BLaER1 (cell line): Measurements from ENCODE around the gene NOP10.
"Not testable (repeated sequence)": the region's sequence is repeated elsewhere in the genome, so short reads cannot be mapped to it uniquely, and the experiment has no call there.

ENCODE experiments used
- H3K27ac ChIP-seq: shearing (Covaris generic); formaldehyde crosslinking; 2 replicates; pipeline ENCODE4 v1.8.1; 2022
- H3K27me3 ChIP-seq: shearing (Covaris generic); formaldehyde crosslinking; 2 replicates; pipeline ENCODE4 v1.8.1; 2022
- H3K36me3 ChIP-seq: shearing (Covaris generic); formaldehyde crosslinking; 2 replicates; pipeline ENCODE4 v1.8.1; 2022
- H3K4me1 ChIP-seq: shearing (Covaris generic); formaldehyde crosslinking; 2 replicates; pipeline ENCODE4 v1.8.1; 2022
- H3K4me2 ChIP-seq: shearing (Covaris generic); formaldehyde crosslinking; 2 replicates; pipeline ENCODE4 v1.8.1; 2022
- H3K4me3 ChIP-seq: shearing (Covaris generic); formaldehyde crosslinking; 2 replicates; pipeline ENCODE4 v1.8.1; 2022
- H3K9ac ChIP-seq: shearing (Covaris generic); formaldehyde crosslinking; 2 replicates; pipeline ENCODE4 v1.8.1; 2022
- H3K9me3 ChIP-seq: shearing (Covaris generic); formaldehyde crosslinking; 2 replicates; pipeline ENCODE4 v1.8.1; 2022
- H4K20me1 ChIP-seq: shearing (Covaris generic); formaldehyde crosslinking; 2 replicates; pipeline ENCODE4 v1.8.1; 2022
- Cebpa-rat ChIP-seq: shearing (Covaris generic); IDR thresholded peaks from 2 replicates; pipeline ENCODE4 v1.8.1; 2022

Gene NOP10

DNA sequence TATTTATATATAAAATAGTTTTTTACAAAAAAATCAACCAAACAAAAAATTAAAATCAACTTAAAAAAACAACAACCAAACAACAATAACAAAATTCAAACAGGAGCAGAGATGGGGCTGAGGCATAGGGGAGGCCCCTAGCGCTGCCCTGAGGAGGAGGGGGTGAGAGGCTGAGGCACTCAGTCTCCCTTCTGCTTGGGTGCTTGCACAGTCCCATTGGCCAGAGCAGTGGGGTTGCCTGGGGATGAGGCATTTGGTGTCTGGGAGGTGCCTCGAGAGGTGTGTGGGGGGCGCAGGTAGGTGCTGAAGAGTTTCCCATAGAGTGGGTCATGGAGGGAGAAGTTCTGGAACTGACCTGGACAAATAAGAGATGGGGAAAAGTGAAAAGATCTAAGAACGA is 16.0 kb upstream of the NOP10 start:
- no peak for TF ChIP-seq Cebpa-rat
- peaks cover 11% of the 10 kb centered on the region for H3K4me1 ChIP-seq
- no peaks in the 10 kb centered on the region for H3K27me3 ChIP-seq
- no peak overlapping the region for H3K27ac ChIP-seq
- H3K9ac ChIP-seq: no peak overlapping the region
- H3K36me3 ChIP-seq: peaks cover 99% of the 10 kb centered on the region
- H3K4me3 ChIP-seq: no peak overlapping the region
- no peaks in the 10 kb centered on the region for H4K20me1 ChIP-seq
- H3K9me3 ChIP-seq: no peaks in the 10 kb centered on the region
- no peak overlapping the region for H3K4me2 ChIP-seq

DNA sequence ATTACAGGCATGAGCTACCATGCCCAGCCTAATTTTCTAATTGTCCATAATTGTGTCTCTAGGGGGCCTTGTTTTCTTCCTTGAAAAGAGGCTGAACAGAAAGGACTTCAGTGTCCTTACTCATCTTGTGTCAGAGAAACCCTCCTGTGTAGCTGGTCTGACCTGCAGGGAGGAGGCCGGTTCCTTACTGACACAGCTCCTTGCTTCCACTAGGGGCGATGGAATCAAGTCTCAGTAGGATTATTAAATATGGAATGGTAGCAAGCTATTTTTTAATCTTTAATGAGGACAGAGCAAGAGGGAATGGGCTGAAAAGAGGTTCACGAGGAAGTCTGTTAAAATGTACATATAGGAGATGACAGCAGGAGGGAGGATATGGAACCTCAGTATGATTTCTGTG is 15.4 kb upstream of the NOP10 start:
- peaks cover 97% of the 10 kb centered on the region for H3K36me3 ChIP-seq
- no peaks in the 10 kb centered on the region for H3K27me3 ChIP-seq
- TF ChIP-seq Cebpa-rat: no peak
- H3K4me1 ChIP-seq: peaks cover 11% of the 10 kb centered on the region
- no peak overlapping the region for H3K9ac ChIP-seq
- no peaks in the 10 kb centered on the region for H3K9me3 ChIP-seq
- no peak overlapping the region for H3K4me2 ChIP-seq
- no peaks in the 10 kb centered on the region for H4K20me1 ChIP-seq
- no peak overlapping the region for H3K4me3 ChIP-seq
- no peak overlapping the region for H3K27ac ChIP-seq

DNA sequence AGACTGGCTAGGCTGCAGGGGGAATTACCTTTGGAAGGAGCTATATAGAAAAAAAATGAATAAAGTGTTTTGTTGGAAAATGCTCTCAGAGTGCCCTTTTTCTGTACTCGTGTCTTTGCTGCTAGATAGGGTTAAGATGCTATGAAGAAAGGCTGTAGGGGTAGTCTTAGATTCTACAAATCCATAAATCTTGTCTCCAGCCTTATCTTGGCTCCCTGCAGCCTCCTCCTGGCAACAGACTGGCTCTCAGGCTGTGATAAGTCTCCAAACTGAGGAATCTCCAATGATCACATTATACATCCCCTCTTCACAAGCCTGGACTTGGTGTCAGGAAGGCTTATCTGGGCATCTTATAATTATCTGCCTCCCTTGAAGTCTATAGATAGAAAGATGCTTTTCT is 14.7 kb upstream of the NOP10 start:
- Histone ChIP-seq H3K36me3 (peaks cover 93% of the 10 kb centered on the region), H3K4me1 (peaks cover 7% of the 10 kb centered on the region), H3K27me3 (no peaks in the 10 kb centered on the region), H3K4me3 (no peak overlapping the region), H3K27ac (no peak overlapping the region), H3K9ac (no peak overlapping the region), H3K9me3 (no peaks in the 10 kb centered on the region), H3K4me2 (no peak overlapping the region), H4K20me1 (no peaks in the 10 kb centered on the region)
- no peak for TF ChIP-seq Cebpa-rat

DNA sequence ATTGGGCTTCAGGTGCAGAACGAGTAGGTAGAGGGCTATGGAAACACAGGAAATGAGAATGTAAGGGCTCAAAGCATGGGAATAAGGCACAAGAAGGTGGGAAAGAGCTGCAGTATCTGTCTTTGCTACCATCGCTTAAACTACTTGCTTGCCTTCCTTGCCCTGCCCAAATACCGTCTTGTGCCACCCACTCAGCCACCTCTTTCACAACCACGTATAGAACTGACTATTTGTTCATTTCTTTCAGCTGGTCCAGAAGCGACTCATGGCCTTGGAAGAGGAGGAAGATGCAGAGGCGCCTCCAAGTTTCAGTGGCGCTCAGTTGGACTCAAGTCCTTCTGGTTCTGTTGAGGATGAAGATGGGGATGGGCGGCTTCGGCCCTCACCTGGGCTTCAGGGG is 12.3 kb upstream of the NOP10 start:
- Histone ChIP-seq H3K9ac (no peak overlapping the region), H3K4me3 (no peak overlapping the region), H3K4me1 (no peaks in the 10 kb centered on the region), H3K36me3 (peaks cover 70% of the 10 kb centered on the region), H3K4me2 (no peak overlapping the region), H3K27ac (no peak overlapping the region), H3K9me3 (no peaks in the 10 kb centered on the region), H3K27me3 (no peaks in the 10 kb centered on the region), H4K20me1 (no peaks in the 10 kb centered on the region)
- no peak for TF ChIP-seq Cebpa-rat

DNA sequence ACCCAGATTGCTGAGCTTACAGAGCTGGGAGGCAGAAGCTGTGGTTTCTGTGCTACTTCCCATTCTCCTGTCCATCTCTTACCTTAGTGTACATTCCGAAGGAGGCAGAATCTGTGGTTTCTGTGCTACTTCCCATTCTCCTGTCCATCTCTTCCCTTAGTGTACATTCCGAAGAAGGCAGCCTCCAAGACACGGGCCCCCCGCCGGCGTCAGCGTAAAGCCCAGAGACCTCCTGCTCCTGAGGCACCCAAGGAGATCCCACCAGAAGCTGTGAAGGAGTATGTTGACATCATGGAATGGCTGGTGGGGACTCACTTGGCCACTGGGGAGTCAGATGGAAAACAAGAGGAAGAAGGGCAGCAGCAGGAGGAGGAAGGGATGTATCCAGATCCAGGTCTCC is 11.3 kb upstream of the NOP10 start:
- H3K4me1 ChIP-seq: no peaks in the 10 kb centered on the region
- H3K9ac ChIP-seq: no peak overlapping the region
- H4K20me1 ChIP-seq: no peaks in the 10 kb centered on the region
- H3K9me3 ChIP-seq: no peaks in the 10 kb centered on the region
- H3K4me3 ChIP-seq: no peak overlapping the region
- peaks cover 60% of the 10 kb centered on the region for H3K36me3 ChIP-seq
- no peak for TF ChIP-seq Cebpa-rat
- no peaks in the 10 kb centered on the region for H3K27me3 ChIP-seq
- H3K4me2 ChIP-seq: no peak overlapping the region
- H3K27ac ChIP-seq: no peak overlapping the region

- peaks cover 53% of the 10 kb centered on the region for H3K36me3 ChIP-seq
- H3K27ac ChIP-seq: no peak overlapping the region
- no peak overlapping the region for H3K4me2 ChIP-seq
- no peaks in the 10 kb centered on the region for H4K20me1 ChIP-seq
- H3K9ac ChIP-seq: no peak overlapping the region
- H3K9me3 ChIP-seq: no peaks in the 10 kb centered on the region
- no peak for TF ChIP-seq Cebpa-rat
- H3K4me3 ChIP-seq: no peak overlapping the region
- H3K27me3 ChIP-seq: no peaks in the 10 kb centered on the region
- H3K4me1 ChIP-seq: no peaks in the 10 kb centered on the region
Measured at GRCh38 chr15:34353627-34354026, 10.7 kb upstream of the NOP10 start.

GRCh38 chr15:34352996-34353395 is 10.1 kb upstream of the NOP10 start:
- not testable (repeated sequence) for H4K20me1 ChIP-seq, H3K9me3 ChIP-seq, H3K9ac ChIP-seq, H3K4me1 ChIP-seq, H3K4me2 ChIP-seq, H3K27ac ChIP-seq, H3K27me3 ChIP-seq, H3K4me3 ChIP-seq
- peaks cover 47% of the 10 kb centered on the region for H3K36me3 ChIP-seq

GRCh38 chr15:34349769-34350168 is 6.8 kb upstream of the NOP10 start:
- no peak for TF ChIP-seq Cebpa-rat
- Histone ChIP-seq H4K20me1 (no peaks in the 10 kb centered on the region), H3K4me3 (no peak overlapping the region), H3K4me1 (no peaks in the 10 kb centered on the region), H3K9me3 (no peaks in the 10 kb centered on the region), H3K4me2 (no peak overlapping the region), H3K27me3 (no peaks in the 10 kb centered on the region), H3K36me3 (peaks cover 15% of the 10 kb centered on the region), H3K9ac (no peak overlapping the region), H3K27ac (no peak overlapping the region)

- no peaks in the 10 kb centered on the region for H3K4me1 ChIP-seq
- 0 out of 2 replicates have a peak, but pooled peaks cover 7% of the 10 kb centered on the region for H3K36me3 ChIP-seq
- no peaks in the 10 kb centered on the region for H4K20me1 ChIP-seq
- no peaks in the 10 kb centered on the region for H3K9me3 ChIP-seq
- H3K27ac ChIP-seq: no peak overlapping the region
- no peak overlapping the region for H3K4me3 ChIP-seq
- no peak overlapping the region for H3K4me2 ChIP-seq
- no peaks in the 10 kb centered on the region for H3K27me3 ChIP-seq
- TF ChIP-seq Cebpa-rat: no peak
- H3K9ac ChIP-seq: no peak overlapping the region
Measured at GRCh38 chr15:34348735-34349300, 5.9 kb upstream of the NOP10 start.

- Histone ChIP-seq H3K27me3 (no peaks in the 10 kb centered on the region), H3K36me3 (no peaks in the 10 kb centered on the region), H3K9me3 (no peaks in the 10 kb centered on the region), H3K4me3 (no peak overlapping the region), H3K9ac (no peak overlapping the region), H4K20me1 (no peaks in the 10 kb centered on the region), H3K27ac (no peak overlapping the region), H3K4me1 (no peaks in the 10 kb centered on the region), H3K4me2 (no peak overlapping the region)
- no peak for TF ChIP-seq Cebpa-rat
Measured at GRCh38 chr15:34347951-34348638, 5.2 kb upstream of the NOP10 start.

GRCh38 chr15:34342213-34342736 is 661 bp downstream of the NOP10 start:
- H3K4me1 ChIP-seq: peaks cover 43% of the 10 kb centered on the region
- H3K36me3 ChIP-seq: peaks cover 20% of the 10 kb centered on the region
- H3K4me3 ChIP-seq: peak overlapping the region; percentile 85
- not testable (repeated sequence) for H3K27me3 ChIP-seq, H3K9me3 ChIP-seq, H4K20me1 ChIP-seq
- H3K9ac ChIP-seq: peak overlapping the region; percentile 88
- H3K27ac ChIP-seq: peak overlapping the region; percentile 93
- peak overlapping the region; percentile 95 for H3K4me2 ChIP-seq
